Thymus (tissue), 11 donors: Measurements from ENCODE around the gene WDR26. TPM values are rescaled to one million over a fixed set of nuclear protein-coding genes. Genes with fewer than 3 reads are reported as not detected.

ENCODE experiments used
- DNase-seq, 9 donors: peaks; one replicate each; pipeline ENCODE4 v3.0.0-alpha.2; 2013; ENCODE audit warnings: low spot score in 9 of 9, low read depth in 6 of 9, missing footprints in 1 of 9
- H3K27ac ChIP-seq, 2 donors: one replicate each; pipeline ENCODE4 v1.5.1; 2013; ENCODE audit warnings: control low read depth in 1 of 2, low read depth in 1 of 2, low read length in 1 of 2, mild to moderate bottlenecking in 1 of 2, moderate library complexity in 1 of 2
- H3K27me3 ChIP-seq, 2 donors: one replicate each; pipeline ENCODE4 v1.5.1; 2013; ENCODE audit warnings: low read length in 1 of 2; ENCODE audit not compliant: control insufficient read depth in 2 of 2, insufficient read depth in 1 of 2
- H3K36me3 ChIP-seq, 2 donors: one replicate each; pipeline ENCODE4 v1.5.1; 2013; ENCODE audit warnings: low read length in 1 of 2, mild to moderate bottlenecking in 1 of 2, moderate library complexity in 1 of 2; ENCODE audit not compliant: control insufficient read depth in 2 of 2, insufficient read depth in 2 of 2
- H3K4me1 ChIP-seq, 2 donors: one replicate each; pipeline ENCODE4 v1.5.1; 2013; ENCODE audit warnings: low read length in 2 of 2; ENCODE audit not compliant: control insufficient read depth in 2 of 2, insufficient read depth in 2 of 2
- H3K4me3 ChIP-seq, 2 donors: one replicate each; pipeline ENCODE4 v1.5.1; 2013; ENCODE audit warnings: low read length in 2 of 2, control low read depth in 1 of 2, mild to moderate bottlenecking in 1 of 2
- H3K9me3 ChIP-seq, 2 donors: one replicate each; pipeline ENCODE4 v1.5.1; 2013; ENCODE audit warnings: low read length in 1 of 2, mild to moderate bottlenecking in 1 of 2; ENCODE audit not compliant: control insufficient read depth in 2 of 2, insufficient read depth in 1 of 2
- WGBS: extraction: QIAGEN DNeasy Blood & Tissue Kit; methylation state at CpG from one replicate; pipeline ENCODE4 v1.1.7; 2013; 5-methylcytosine and 5-hydroxymethylcytosine counted together
- polyA plus RNA-seq: library from polyadenylated mRNA; stranded (reverse); fragments of 200-250 nt; gene quantifications from one replicate; pipeline ENCODE4 v1.2.3, GENCODE V29; 2013
- total RNA-seq: library from RNA; stranded (reverse); fragments of 120-200 nt; gene quantifications from one replicate; pipeline ENCODE4 v1.2.4, GENCODE V29; 2013
- donor health status: healthy.

The WDR26 gene
- total and polyA plus RNA-seq, 2 donors = 25.6 to 62.3 TPM

GRCh38 chr1:224390517-224390916, 44.1 kb downstream of the WDR26 start:
- Histone ChIP-seq H3K9me3 (no peaks in the 10 kb centered on the region), H3K4me3 (no peak overlapping the region), H3K36me3 (peaks cover 26 to 84% of the 10 kb centered on the region in 2 donors), H3K27ac (no peak overlapping the region), H3K27me3 (no peaks in the 10 kb centered on the region), H3K4me1 (no peaks in the 10 kb centered on the region)
- DNase-seq = no peak
- 97% methylated on average over 5 of the region's 5 CpGs for WGBS

DNA sequence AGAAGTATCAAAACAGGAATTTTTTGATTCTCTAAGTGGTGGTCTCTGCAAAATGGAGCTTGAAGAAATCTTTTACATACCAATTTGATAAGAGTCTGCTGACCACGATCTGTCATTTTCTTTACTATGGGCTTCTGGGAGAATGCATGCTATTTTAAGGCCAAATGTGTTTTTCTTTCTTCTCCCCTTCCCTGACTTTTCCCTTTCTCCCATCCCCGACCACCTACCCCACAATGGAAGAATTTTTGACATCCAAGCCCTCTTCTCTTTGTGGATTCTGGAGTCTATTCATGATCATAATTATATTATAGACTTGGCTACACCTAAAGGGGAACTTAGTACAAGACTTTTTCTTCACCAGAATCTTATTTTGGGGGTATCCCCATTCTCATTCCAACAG, 46.7 kb downstream of the WDR26 start:
- Histone ChIP-seq H3K4me3 (no peak overlapping the region), H3K4me1 (no peaks in the 10 kb centered on the region), H3K36me3 (peaks cover 18 to 59% of the 10 kb centered on the region in 2 donors), H3K9me3 (no peaks in the 10 kb centered on the region), H3K27me3 (no peaks in the 10 kb centered on the region), H3K27ac (no peak overlapping the region)
- no peak for DNase-seq
- 96% methylated on average over 2 of the region's 2 CpGs for WGBS

DNA sequence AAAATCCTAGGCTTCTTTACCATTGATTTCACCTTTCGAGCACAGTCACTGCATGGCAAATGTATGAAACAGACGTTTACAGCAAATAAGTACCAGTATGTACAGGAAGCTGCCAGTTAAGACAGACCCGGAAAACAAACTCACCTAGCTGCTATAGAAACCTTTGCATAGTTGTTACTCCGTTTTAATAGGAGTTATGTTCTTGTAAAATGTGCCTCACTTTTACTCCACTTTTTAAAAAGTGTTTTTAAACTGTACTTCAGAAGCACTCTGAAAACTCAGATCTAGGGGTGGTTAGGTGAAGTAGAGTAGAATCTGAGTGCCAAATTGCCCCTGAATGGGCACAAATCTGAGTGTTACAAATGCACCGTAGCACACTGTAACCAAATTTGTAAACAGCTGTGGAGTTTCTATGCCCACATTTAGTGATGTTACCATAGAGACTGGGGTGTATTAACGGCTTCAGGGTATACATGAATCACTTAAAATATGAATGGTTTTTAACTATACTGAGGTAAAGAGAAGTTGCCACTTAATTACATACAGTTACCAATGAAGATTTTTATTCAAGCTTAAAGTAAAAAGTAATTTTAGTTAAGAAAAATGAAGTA, 47.2 kb downstream of the WDR26 start:
- WGBS = 79% methylated on average over 6 of the region's 6 CpGs
- no peak overlapping the region for H3K4me3 ChIP-seq
- no peak for DNase-seq
- peaks cover 0 to 1% of the 10 kb centered on the region in 2 donors for H3K4me1 ChIP-seq
- no peak overlapping the region for H3K27ac ChIP-seq
- no peaks in the 10 kb centered on the region for H3K27me3 ChIP-seq
- peaks cover 17 to 56% of the 10 kb centered on the region in 2 donors for H3K36me3 ChIP-seq
- H3K9me3 ChIP-seq = no peaks in the 10 kb centered on the region

GRCh38 chr1:224383218-224383617, 51.4 kb downstream of the WDR26 start:
- Histone ChIP-seq H3K36me3 (peaks cover 4 to 22% of the 10 kb centered on the region in 2 donors), H3K4me3 (no peak overlapping the region), H3K27ac (no peak overlapping the region), H3K9me3 (no peaks in the 10 kb centered on the region), H3K27me3 (no peaks in the 10 kb centered on the region), H3K4me1 (peaks cover 5 to 25% of the 10 kb centered on the region in 2 donors)
- DNase-seq = no peak
- 95% methylated on average over 3 of the region's 3 CpGs for WGBS

DNA sequence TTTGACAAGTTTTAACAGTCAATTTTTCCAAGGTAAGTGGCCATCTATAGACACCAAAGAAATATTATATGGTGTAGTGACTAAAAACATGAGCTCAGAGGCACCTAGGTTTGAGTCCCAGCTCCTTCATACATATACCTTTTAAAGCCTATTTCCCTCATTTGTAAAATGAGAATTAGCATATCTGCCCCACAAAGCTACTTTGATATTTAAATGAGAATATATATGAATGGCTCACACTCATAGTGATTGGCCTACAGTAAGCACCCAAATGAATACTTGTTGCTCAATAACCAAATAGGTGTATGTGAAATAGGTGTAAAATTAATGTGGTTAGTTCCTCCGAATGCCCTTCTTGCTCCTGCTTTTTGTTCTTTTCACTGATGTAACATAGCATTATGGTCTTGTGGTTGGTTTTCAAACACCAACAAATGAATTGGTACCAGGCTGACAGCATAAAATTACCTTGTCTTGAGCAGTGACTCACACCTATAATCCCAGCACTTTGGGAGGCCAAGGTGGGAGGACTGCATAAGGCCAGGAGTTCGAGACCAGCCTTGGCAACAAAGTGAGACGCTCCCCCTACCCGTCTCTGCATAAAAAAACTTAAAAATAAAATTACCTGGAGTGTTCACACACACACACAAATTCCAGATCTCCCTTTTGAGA, 52.6 kb downstream of the WDR26 start:
- no peak overlapping the region for H3K27ac ChIP-seq
- WGBS = 93% methylated on average over 4 of the region's 4 CpGs
- peaks cover 7 to 15% of the 10 kb centered on the region in 2 donors for H3K36me3 ChIP-seq

DNA sequence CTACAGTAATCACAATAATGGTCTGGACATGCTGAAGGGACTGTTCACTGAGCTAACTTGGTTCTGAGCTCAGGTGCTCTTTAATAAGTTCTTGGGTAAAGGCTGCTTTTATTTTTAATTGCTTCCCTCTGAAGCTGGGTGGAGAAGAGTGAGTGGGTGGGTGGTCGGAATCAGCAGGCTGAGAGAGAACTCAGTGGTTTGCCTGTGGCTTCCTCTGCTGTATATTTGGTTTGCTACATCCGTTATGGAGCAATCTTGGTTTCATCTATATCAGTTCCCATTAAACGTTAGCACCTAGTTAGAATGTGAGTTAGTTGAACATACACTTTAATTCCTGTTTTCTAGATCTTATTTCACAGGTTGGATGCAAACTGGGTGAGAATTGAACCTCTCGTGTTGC, 54.6 kb downstream of the WDR26 start:
- WGBS = 6% methylated on average over 4 of the region's 4 CpGs
- no peaks in the 10 kb centered on the region for H3K9me3 ChIP-seq
- no peaks in the 10 kb centered on the region for H3K27me3 ChIP-seq
- H3K27ac ChIP-seq = no peak overlapping the region
- H3K4me1 ChIP-seq = peaks cover 5 to 45% of the 10 kb centered on the region in 2 donors
- DNase-seq = peak in 7 of 9 donors; percentile 26 to 73 (median 35)
- H3K4me3 ChIP-seq = no peak overlapping the region
- peaks cover 16 to 24% of the 10 kb centered on the region in 2 donors for H3K36me3 ChIP-seq

More for the DNA sequence above, 52.6 kb downstream of the WDR26 start:
- Histone ChIP-seq H3K4me1 (peaks cover 5 to 34% of the 10 kb centered on the region in 2 donors), H3K4me3 (no peak overlapping the region), H3K27me3 (no peaks in the 10 kb centered on the region), H3K9me3 (no peaks in the 10 kb centered on the region)
- no peak for DNase-seq

DNA sequence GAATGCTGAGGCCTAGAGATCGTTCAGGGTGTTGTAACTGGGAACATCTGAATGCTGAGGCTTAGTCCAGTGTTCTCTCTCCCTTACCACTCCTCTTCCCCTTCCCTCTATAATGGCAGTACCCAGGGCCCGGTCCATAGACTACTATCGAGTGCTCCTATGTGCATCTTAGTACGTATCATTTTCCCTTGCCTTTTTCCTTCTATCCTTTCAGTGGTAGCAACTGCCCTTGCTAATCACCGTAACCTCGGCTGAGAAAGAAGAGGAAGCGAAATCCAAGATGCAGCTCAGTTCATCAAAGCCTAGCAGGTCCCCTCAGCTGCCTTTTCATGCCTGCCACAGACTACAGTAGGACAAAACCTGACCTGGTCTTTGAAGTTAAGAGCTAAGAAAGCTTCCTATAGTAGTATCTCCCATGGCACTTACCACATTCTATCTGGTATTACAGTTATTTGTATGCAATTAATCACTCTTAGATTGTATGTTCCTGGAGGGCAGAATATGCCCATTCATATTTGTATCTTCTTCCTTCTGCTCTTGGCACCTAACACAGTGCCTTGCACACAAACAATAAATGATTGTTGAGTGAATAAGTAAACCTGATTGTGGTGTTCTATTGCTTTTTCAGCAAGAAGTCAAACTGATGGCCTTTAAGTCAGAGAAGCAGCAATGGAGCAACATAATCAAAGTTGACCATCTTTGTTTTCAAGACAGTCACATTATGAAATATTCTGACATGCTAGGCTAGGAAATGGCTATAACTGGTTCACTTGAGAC, 55.6 kb downstream of the WDR26 start:
- DNase-seq = peak in 1 of 9 donors; percentile 31
- WGBS = 87% methylated on average over 7 of the region's 7 CpGs
- peaks cover 18 to 29% of the 10 kb centered on the region in 2 donors for H3K36me3 ChIP-seq
- no peaks in the 10 kb centered on the region for H3K9me3 ChIP-seq
- H3K27ac ChIP-seq = no peak overlapping the region
- no peaks in the 10 kb centered on the region for H3K27me3 ChIP-seq
- H3K4me3 ChIP-seq = no peak overlapping the region
- peaks cover 5 to 45% of the 10 kb centered on the region in 2 donors for H3K4me1 ChIP-seq

GRCh38 chr1:224377676-224378006, 57.0 kb downstream of the WDR26 start:
- no peaks in the 10 kb centered on the region for H3K27me3 ChIP-seq
- WGBS = 99% methylated on average over 2 of the region's 2 CpGs
- H3K9me3 ChIP-seq = no peaks in the 10 kb centered on the region
- no peak for DNase-seq
- H3K4me1 ChIP-seq = peaks cover 5 to 45% of the 10 kb centered on the region in 2 donors
- peaks cover 18 to 40% of the 10 kb centered on the region in 2 donors for H3K36me3 ChIP-seq
- H3K4me3 ChIP-seq = no peak overlapping the region
- H3K27ac ChIP-seq = no peak overlapping the region

DNA sequence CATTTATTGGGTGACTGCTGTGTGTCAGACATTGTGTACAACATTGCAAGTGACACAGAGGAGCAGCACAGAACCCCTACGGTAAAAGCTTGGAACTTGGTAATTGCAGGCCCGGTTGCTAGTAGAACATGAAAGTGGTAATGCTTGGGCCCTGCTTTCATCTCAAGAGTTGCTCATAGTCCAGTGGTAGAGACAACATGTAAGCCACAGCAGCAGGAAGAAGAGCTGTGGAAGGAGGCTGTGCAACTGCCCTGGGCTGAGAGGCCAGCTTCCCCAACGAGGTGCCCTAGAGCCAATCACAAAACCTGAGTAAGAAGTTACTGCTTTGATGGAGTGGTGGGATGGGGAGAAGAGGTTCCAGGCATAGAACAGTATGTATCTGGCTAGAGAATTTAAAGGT, 59.5 kb downstream of the WDR26 start:
- no peaks in the 10 kb centered on the region for H3K9me3 ChIP-seq
- H3K4me1 ChIP-seq = peaks cover under 1 to 31% of the 10 kb centered on the region in 2 donors
- no peak overlapping the region for H3K4me3 ChIP-seq
- DNase-seq = no peak
- no peaks in the 10 kb centered on the region for H3K27me3 ChIP-seq
- peaks cover 26 to 56% of the 10 kb centered on the region in 2 donors for H3K36me3 ChIP-seq
- H3K27ac ChIP-seq = no peak overlapping the region
- WGBS = 94% methylated on average over 3 of the region's 3 CpGs
